Natural killer cell (primary cell): ENCODE results near the gene USP48. TPM values are rescaled to one million over a fixed set of nuclear protein-coding genes. Genes with fewer than 3 reads are reported as not detected.

Experiments used
- ATAC-seq, 3 donors: fragments of 150-1000 bp in 2 of 3; fragments of 200-7000 bp in 1 of 3; cut with Tn5 transposase; 1 replicate in 1 of 3; 2 replicates in 2 of 3; pipeline ENCODE4 v1.10.0; 2021; ENCODE audit warnings: mild to moderate bottlenecking in 2 of 3, moderate library complexity in 2 of 3
- DNase-seq, 2 donors: peaks; one replicate each; pipeline versions ENCODE4 v3.0.0 to v3.0.0-alpha.2; 2013 to 2021; ENCODE audit warnings: mixed read lengths in 1 of 2
- H3K27ac ChIP-seq: one replicate; pipeline ENCODE4 v1.5.1; 2013; ENCODE audit warnings: mild to moderate bottlenecking, low read length
- H3K27me3 ChIP-seq: one replicate; pipeline ENCODE4 v1.6.1; 2013; ENCODE audit warnings: low read length; ENCODE audit not compliant: control insufficient read depth, insufficient read depth
- H3K36me3 ChIP-seq: one replicate; pipeline ENCODE4 v1.6.1; 2013; ENCODE audit warnings: low read length; ENCODE audit not compliant: control insufficient read depth, insufficient read depth
- H3K4me1 ChIP-seq: one replicate; pipeline ENCODE4 v1.6.1; 2013; ENCODE audit warnings: low read length; ENCODE audit not compliant: control insufficient read depth, insufficient read depth
- H3K4me3 ChIP-seq: one replicate; pipeline ENCODE4 v1.5.1; 2013; ENCODE audit warnings: low read length
- H3K9me3 ChIP-seq: one replicate; pipeline ENCODE4 v1.6.1; 2013; ENCODE audit warnings: low read length; ENCODE audit not compliant: control insufficient read depth, insufficient read depth
- H3K27ac Mint-ChIP-seq, 2 donors: one replicate each; pipeline ENCODE4 v1.8.0; 2022; ENCODE audit warnings: mild to moderate bottlenecking in 2 of 2, mixed read lengths in 2 of 2, moderate library complexity in 1 of 2
- H3K27me3 Mint-ChIP-seq, 2 donors: one replicate each; pipeline ENCODE4 v1.8.0; 2022; ENCODE audit warnings: low read depth in 2 of 2, mixed read lengths in 2 of 2
- H3K36me3 Mint-ChIP-seq: one replicate; pipeline ENCODE4 v1.8.0; 2022; ENCODE audit warnings: mixed read lengths
- H3K4me1 Mint-ChIP-seq, 2 donors: one replicate each; pipeline ENCODE4 v1.8.0; 2022; ENCODE audit warnings: mixed read lengths in 2 of 2
- H3K4me3 Mint-ChIP-seq: one replicate; pipeline ENCODE4 v1.8.0; 2022; ENCODE audit warnings: mild to moderate bottlenecking, moderate library complexity, mixed read lengths
- H3K9me3 Mint-ChIP-seq, 2 donors: one replicate each; pipeline ENCODE4 v1.8.0; 2022; ENCODE audit warnings: mixed read lengths in 2 of 2
- CTCF ChIP-seq: fragments of 200-600 bp; IDR thresholded peaks from one replicate; pipeline ENCODE4 v1.8.0; 2022; ENCODE audit warnings: antibody characterized with exemption
- WGBS: methylation state at CpG from one replicate; pipeline ENCODE4 v1.1.7; 2013; ENCODE audit warnings: missing lambda C conversion rate; ENCODE audit not compliant: insufficient coverage; 5-methylcytosine and 5-hydroxymethylcytosine counted together
- intact Hi-C: fragments of 100-400 bp; cut with micrococcal nuclease; formaldehyde crosslinking; loops from one replicate; pipeline ENCODE4 v1.14.2; 2022
- total RNA-seq, 4 donors: library from RNA; stranded (reverse); fragments of 120-200 nt in 1 of 4; gene quantifications; one replicate each; pipeline versions ENCODE4 v1.2.3 to v1.2.4, GENCODE V29; 2013 to 2022

USP48 gene
- total RNA-seq, 3 donors from 2014 or later (not counting 1 experiment from before 2014, with no cell fraction given), result 71.4 to 127 (median 90.5) TPM

GRCh38 chr1:21759818-21760217 is 23.1 kb downstream of the USP48 start:
- ATAC-seq (no peak), DNase-seq (no peak)
- Mint-ChIP-seq H3K36me3 (no peaks in the 10 kb centered on the region), H3K4me1 (peaks cover 31 to 49% of the 10 kb centered on the region in 2 donors), H3K9me3 (no peaks in the 10 kb centered on the region), H3K4me3 (no peak overlapping the region), H3K27me3 (no peaks in the 10 kb centered on the region), H3K27ac (peak overlapping the region in 1 of 2 donors; percentile 39)
- H3K9me3 ChIP-seq, result no peaks in the 10 kb centered on the region
- WGBS, result 100% methylated on average over 1 of the region's 2 CpGs
- H3K27me3 ChIP-seq, result no peaks in the 10 kb centered on the region
- no peak for TF ChIP-seq CTCF
- peaks cover 18% of the 10 kb centered on the region for H3K4me1 ChIP-seq
- no peak overlapping the region for H3K4me3 ChIP-seq
- H3K36me3 ChIP-seq, result peaks cover 9% of the 10 kb centered on the region
- H3K27ac ChIP-seq, result no peak overlapping the region
- intact Hi-C loops, result loop anchor here (10.0 kb wide), 1 partner anchor 1995 kb away; no protein-coding TSS in a partner anchor

GRCh38 chr1:21759182-21759581 is 23.8 kb downstream of the USP48 start:
- H3K36me3 ChIP-seq, result peaks cover 16% of the 10 kb centered on the region
- Mint-ChIP-seq H3K27me3 (no peaks in the 10 kb centered on the region), H3K27ac (peak overlapping the region in 1 of 2 donors; percentile 39), H3K4me3 (no peak overlapping the region), H3K9me3 (no peaks in the 10 kb centered on the region), H3K4me1 (peaks cover 31 to 49% of the 10 kb centered on the region in 2 donors), H3K36me3 (no peaks in the 10 kb centered on the region)
- peaks cover 18% of the 10 kb centered on the region for H3K4me1 ChIP-seq
- no peak overlapping the region for H3K27ac ChIP-seq
- ATAC-seq (no peak), DNase-seq (no peak)
- H3K9me3 ChIP-seq, result no peaks in the 10 kb centered on the region
- no peak for TF ChIP-seq CTCF
- intact Hi-C loops, result loop anchor here (10.0 kb wide), 1 partner anchor 1994 kb away; no protein-coding TSS in a partner anchor
- no peaks in the 10 kb centered on the region for H3K27me3 ChIP-seq
- WGBS, result 93% methylated on average over 2 of the region's 2 CpGs
- no peak overlapping the region for H3K4me3 ChIP-seq

GRCh38 chr1:21758614-21759013 is 24.3 kb downstream of the USP48 start:
- H3K4me3 ChIP-seq, result no peak overlapping the region
- TF ChIP-seq CTCF, result no peak
- peaks cover 13% of the 10 kb centered on the region for H3K4me1 ChIP-seq
- Mint-ChIP-seq H3K27me3 (no peaks in the 10 kb centered on the region), H3K36me3 (no peaks in the 10 kb centered on the region), H3K27ac (no peak overlapping the region), H3K9me3 (no peaks in the 10 kb centered on the region), H3K4me3 (no peak overlapping the region), H3K4me1 (peaks cover 26 to 43% of the 10 kb centered on the region in 2 donors)
- DNase-seq (no peak), ATAC-seq (no peak)
- H3K27ac ChIP-seq, result no peak overlapping the region
- intact Hi-C loops, result loop anchor here (10.0 kb wide), 1 partner anchor 1994 kb away; no protein-coding TSS in a partner anchor
- 91% methylated on average over 7 of the region's 8 CpGs for WGBS
- H3K27me3 ChIP-seq, result no peaks in the 10 kb centered on the region
- peaks cover 18% of the 10 kb centered on the region for H3K36me3 ChIP-seq
- no peaks in the 10 kb centered on the region for H3K9me3 ChIP-seq
